GM12875 (cell line): Measurements from ENCODE around the gene B4GALNT3.
A peak's percentile ranks its signal among the peaks of the same experiment; 100 is the strongest.

Experiments
- H3K4me3 ChIP-seq: one replicate; pipeline ENCODE4 v1.5.1; 2011; ENCODE audit warnings: low read depth, low read length, control low read depth
- TF ChIP-seq, protein P1 (sequence below): IDR thresholded peaks from 2 replicates; pipeline ENCODE4 v1.5.1; 2011; ENCODE audit warnings: low read depth, mild to moderate bottlenecking, control low read depth, inconsistent platforms, low read length, moderate library complexity, borderline replicate concordance; ENCODE audit not compliant: insufficient read depth

The B4GALNT3 gene

DNA sequence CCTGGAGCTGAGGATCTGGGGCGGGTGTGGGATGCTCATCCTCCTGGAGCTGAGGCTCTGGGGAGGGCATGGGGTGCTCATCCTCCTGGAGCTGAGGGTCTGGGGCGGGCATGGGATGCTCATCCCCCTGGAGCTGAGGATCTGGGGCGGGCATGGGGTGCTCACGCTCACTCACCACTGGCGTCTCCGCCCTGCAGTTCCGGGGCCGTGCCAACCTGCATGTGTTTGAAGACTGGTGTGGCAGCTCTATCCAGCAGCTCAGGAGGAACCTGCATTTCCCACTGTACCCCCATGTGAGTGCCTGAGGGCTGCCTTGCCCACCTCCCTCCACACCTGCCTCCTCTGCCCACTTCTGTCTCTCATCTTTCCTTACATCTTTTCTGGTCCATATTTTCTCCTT, 84.4 kb downstream of the B4GALNT3 start:
- no peak overlapping the region for H3K4me3 ChIP-seq
- TF ChIP-seq, protein P1, sequence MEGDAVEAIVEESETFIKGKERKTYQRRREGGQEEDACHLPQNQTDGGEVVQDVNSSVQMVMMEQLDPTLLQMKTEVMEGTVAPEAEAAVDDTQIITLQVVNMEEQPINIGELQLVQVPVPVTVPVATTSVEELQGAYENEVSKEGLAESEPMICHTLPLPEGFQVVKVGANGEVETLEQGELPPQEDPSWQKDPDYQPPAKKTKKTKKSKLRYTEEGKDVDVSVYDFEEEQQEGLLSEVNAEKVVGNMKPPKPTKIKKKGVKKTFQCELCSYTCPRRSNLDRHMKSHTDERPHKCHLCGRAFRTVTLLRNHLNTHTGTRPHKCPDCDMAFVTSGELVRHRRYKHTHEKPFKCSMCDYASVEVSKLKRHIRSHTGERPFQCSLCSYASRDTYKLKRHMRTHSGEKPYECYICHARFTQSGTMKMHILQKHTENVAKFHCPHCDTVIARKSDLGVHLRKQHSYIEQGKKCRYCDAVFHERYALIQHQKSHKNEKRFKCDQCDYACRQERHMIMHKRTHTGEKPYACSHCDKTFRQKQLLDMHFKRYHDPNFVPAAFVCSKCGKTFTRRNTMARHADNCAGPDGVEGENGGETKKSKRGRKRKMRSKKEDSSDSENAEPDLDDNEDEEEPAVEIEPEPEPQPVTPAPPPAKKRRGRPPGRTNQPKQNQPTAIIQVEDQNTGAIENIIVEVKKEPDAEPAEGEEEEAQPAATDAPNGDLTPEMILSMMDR = no peak

GRCh38 chr12:544941-545635, 85.3 kb downstream of the B4GALNT3 start:
- TF ChIP-seq, protein P1 = no peak
- H3K4me3 ChIP-seq = no peak overlapping the region

- no peak overlapping the region for H3K4me3 ChIP-seq
- TF ChIP-seq, protein P1 = no peak
Observed at GRCh38 chr12:545835-546234, 86.1 kb downstream of the B4GALNT3 start.

DNA sequence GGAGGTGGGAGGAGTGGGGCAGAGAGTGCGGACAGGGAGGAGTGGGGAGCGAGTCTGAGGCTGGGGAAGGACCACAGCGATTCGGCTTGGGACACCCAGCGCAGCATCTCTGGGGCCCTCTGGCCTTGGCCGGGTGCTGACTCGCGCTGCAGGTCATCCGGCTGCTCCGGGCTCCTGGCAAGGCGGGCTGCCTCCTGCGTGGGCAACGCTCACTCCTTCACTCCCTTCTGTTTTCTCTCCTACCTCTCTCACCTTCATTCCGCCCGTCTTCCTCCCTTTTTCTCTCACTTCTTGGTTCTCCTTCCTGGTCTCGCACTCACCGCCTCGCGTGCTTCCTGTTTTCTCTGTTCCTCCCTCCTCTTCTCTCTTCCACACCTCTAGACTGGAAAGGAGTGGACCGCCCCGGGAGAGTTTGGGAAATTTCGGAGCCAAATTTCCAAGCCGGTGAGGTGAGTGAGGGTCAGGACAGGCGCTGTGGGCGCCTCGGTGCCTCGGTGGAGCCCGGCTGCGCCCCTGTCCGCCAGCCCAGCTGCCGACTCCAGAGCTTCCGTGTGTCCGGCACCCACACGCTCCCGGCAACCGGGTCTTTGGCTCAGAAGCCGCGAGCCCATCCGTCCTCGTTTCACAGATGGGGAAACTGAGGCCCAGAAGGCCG, 86.7 kb downstream of the B4GALNT3 start:
- H3K4me3 ChIP-seq = no peak overlapping the region
- TF ChIP-seq, protein P1 = no peak

DNA sequence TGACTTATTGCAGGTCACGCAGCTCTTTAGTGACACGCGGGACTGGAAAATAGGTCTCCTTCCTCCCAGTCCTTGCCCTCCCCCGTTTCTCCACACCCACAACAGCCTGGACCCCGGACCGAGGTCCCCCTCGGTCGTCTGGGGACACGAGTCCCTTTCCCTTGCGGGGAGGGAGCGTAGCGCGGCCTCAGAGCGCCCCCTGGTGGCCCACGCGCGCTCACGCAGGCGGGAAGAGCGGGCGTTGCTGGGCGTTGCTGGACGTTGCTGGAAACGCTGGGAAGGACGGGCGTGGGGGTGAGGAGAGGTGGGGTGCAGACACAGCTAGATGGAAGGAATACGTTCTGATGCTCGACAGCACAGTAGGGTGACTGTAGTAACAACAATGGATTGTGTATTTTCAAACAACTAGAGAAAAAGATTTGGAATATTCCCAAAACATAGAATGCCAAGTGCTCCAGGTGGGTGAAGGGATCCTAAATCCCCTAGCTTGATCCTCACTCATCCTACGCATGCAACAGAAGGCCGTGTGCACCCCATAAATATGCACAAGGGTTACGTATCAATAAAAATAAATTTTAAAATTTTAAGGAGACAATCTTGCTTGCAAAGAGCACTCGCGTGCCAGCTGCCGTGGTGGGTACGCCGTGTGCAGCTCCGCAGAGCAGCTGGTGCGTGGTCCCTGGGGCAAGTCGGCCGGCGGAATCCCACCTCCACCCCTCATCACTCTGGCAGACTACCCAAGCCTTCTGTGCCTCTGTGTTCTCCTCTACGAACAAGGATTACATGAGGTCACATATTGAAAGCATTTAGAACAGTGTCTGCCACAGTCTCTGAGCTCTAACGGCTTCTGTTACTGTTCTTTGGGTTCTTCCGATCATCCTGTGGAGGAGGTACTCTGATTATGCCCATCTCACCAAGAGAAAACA, 87.4 kb downstream of the B4GALNT3 start:
- no peak overlapping the region for H3K4me3 ChIP-seq
- TF ChIP-seq, protein P1 = peak; percentile 99

- TF ChIP-seq, protein P1 = no peak
- no peak overlapping the region for H3K4me3 ChIP-seq
Observed at GRCh38 chr12:547883-548470, 88.2 kb downstream of the B4GALNT3 start.
